GM12878 (cell line): ENCODE measurements around the gene NAALADL2. TPM values are rescaled to one million over a fixed set of nuclear protein-coding genes. Genes with fewer than 3 reads are reported as not detected.

Source experiments
- ATAC-seq: fragments of 200-7000 bp; cut with Tn5 transposase; 3 replicates; pipeline ENCODE4 v1.9.1; 2020; ENCODE audit warnings: mild to moderate bottlenecking, moderate library complexity
- BruUV-seq: library from RNA; stranded (reverse); fragments of 400-500 nt; replicated peaks from 2 replicates; lab custom pipeline; 2021; lab: Mats Ljungman, UMichigan
- CTCF ChIA-PET: fragments of 300-600 bp; sonication (Branson Sonifier 250); formaldehyde crosslinking; extraction: SDS; loops from one replicate; lab custom pipeline; 2021; ENCODE audit warnings: inconsistent platforms; lab: Yijun Ruan, JAX
- POLR2A ChIA-PET: fragments of 350-600 bp; formaldehyde crosslinking; extraction: SDS; loops from one replicate; lab custom pipeline; 2021; ENCODE audit warnings: inconsistent platforms; lab: Charles Lee
- RAD21 ChIA-PET: fragments of 300-600 bp; sonication (Branson Sonifier 250); formaldehyde crosslinking; loops from one replicate; lab custom pipeline; 2023; ENCODE audit warnings: antibody characterized with exemption; ENCODE audit not compliant: unreplicated experiment; lab: Charles Lee
- SMC1A ChIA-PET: fragments of 300-600 bp; sonication (Branson Sonifier 250); formaldehyde crosslinking; loops from one replicate; lab custom pipeline; 2023; ENCODE audit not compliant: unreplicated experiment, uncharacterized antibody; lab: Charles Lee
- DNase-seq: peaks from one replicate; pipeline ENCODE4 v3.0.0-alpha.2; 2011; ENCODE audit warnings: low read depth, low spot score
- FAIRE-seq: peaks from 3 replicates; lab custom pipeline; 2011; peaks lifted over from hg19 to GRCh38; lab: Jason Lieb, UNC
- H2AFZ ChIP-seq: 2 replicates; pipeline ENCODE4 v1.6.0; 2011; ENCODE audit warnings: low read depth, low read length, control low read depth; ENCODE audit not compliant: control insufficient read depth
- H3K27ac ChIP-seq: 2 replicates; pipeline ENCODE4 v1.5.1; 2011; ENCODE audit warnings: control low read depth; ENCODE audit not compliant: control insufficient read depth, insufficient read depth
- H3K27me3 ChIP-seq, 2 experiments: replicated peaks in 1 of 2; 2 replicates each; pipeline versions ENCODE4 v1.6.0 to v1.6.1; 2011; ENCODE audit warnings: low read length in 1 of 2; ENCODE audit not compliant: control insufficient read depth in 2 of 2, insufficient read depth in 2 of 2
- H3K36me3 ChIP-seq, 2 experiments: 2 replicates each; pipeline ENCODE4 v1.5.1; 2011; ENCODE audit warnings: low read length in 1 of 2; ENCODE audit not compliant: control insufficient read depth in 2 of 2, insufficient read depth in 2 of 2
- H3K4me1 ChIP-seq: 2 replicates; pipeline ENCODE4 v1.6.1; 2011; ENCODE audit warnings: mild to moderate bottlenecking, low read length, moderate library complexity, mixed read lengths; ENCODE audit not compliant: control insufficient read depth, insufficient read depth
- H3K4me2 ChIP-seq: 2 replicates; pipeline ENCODE4 v1.6.0; 2011; ENCODE audit warnings: control low read depth; ENCODE audit not compliant: control insufficient read depth, insufficient read depth
- H3K4me3 ChIP-seq: fragments of 200-600 bp; sonication (generic); 2 replicates; pipeline ENCODE4 v1.5.1; 2016
- H3K79me2 ChIP-seq: 2 replicates; pipeline ENCODE4 v1.6.0; 2011; ENCODE audit warnings: low read length; ENCODE audit not compliant: control insufficient read depth, insufficient read depth
- H3K9ac ChIP-seq: 2 replicates; pipeline ENCODE4 v1.8.0; 2011; ENCODE audit warnings: low read length, control low read depth, mixed read lengths; ENCODE audit not compliant: control insufficient read depth, insufficient read depth
- H3K9me3 ChIP-seq: replicated peaks from 3 replicates; pipeline ENCODE4 v1.5.1; 2011; ENCODE audit warnings: mild to moderate bottlenecking, low read length; ENCODE audit not compliant: control insufficient read depth, insufficient read depth
- H4K20me1 ChIP-seq: 2 replicates; pipeline ENCODE4 v1.6.0; 2011; ENCODE audit not compliant: control insufficient read depth, insufficient read depth
- BCL11A ChIP-seq: IDR thresholded peaks from 2 replicates; pipeline ENCODE4 v1.6.1; 2011; ENCODE audit warnings: low read depth, low read length
- BCL3 ChIP-seq: IDR thresholded peaks from 2 replicates; pipeline ENCODE4 v1.6.1; 2011; ENCODE audit warnings: borderline replicate concordance, low read depth, mild to moderate bottlenecking, moderate library complexity, low read length; ENCODE audit not compliant: insufficient read depth, poor library complexity, severe bottlenecking
- BMI1 ChIP-seq: fragments of 450-650 bp; IDR thresholded peaks from 2 replicates; pipeline ENCODE4 v1.6.1; 2016; ENCODE audit warnings: mild to moderate bottlenecking, moderate library complexity, borderline replicate concordance
- ETV6 ChIP-seq, 2 experiments: fragments of 450-650 bp in 1 of 2; IDR thresholded peaks in 1 of 2; conservative IDR thresholded peaks in 1 of 2; 2 replicates each; pipeline ENCODE4 v1.6.1; 2014; ENCODE audit warnings: antibody characterized with exemption in 1 of 2, borderline replicate concordance in 1 of 2, low read depth in 1 of 2, mild to moderate bottlenecking in 1 of 2, moderate library complexity in 1 of 2
- HDAC2 ChIP-seq: fragments of 200-600 bp; sonication (generic); IDR thresholded peaks from 2 replicates; pipeline ENCODE4 v1.6.1; 2017
- IRF5 ChIP-seq: fragments of 450-650 bp; IDR thresholded peaks from 2 replicates; pipeline ENCODE4 v1.6.1; 2017; ENCODE audit warnings: borderline replicate concordance
- MXI1 ChIP-seq: fragments of 150-350 bp; IDR thresholded peaks from 2 replicates; pipeline ENCODE4 v1.6.1; 2011; ENCODE audit warnings: low read depth, mild to moderate bottlenecking, inconsistent platforms, low read length, improper control_type of control experiment
- NBN ChIP-seq: fragments of 450-650 bp; IDR thresholded peaks from 2 replicates; pipeline ENCODE4 v1.6.1; 2016
- POLR2AphosphoS5 ChIP-seq: IDR thresholded peaks from 2 replicates; pipeline ENCODE4 v1.6.1; 2011; ENCODE audit warnings: mild to moderate bottlenecking, low read length, inconsistent platforms
- SIN3A ChIP-seq: IDR thresholded peaks from 2 replicates; pipeline ENCODE4 v1.6.1; 2012; ENCODE audit warnings: low read depth, low read length, improper control_type of control experiment
- SPI1 ChIP-seq: IDR thresholded peaks from 2 replicates; pipeline ENCODE4 v1.6.1; 2011; ENCODE audit warnings: low read depth, mild to moderate bottlenecking, low read length, moderate library complexity, borderline replicate concordance; ENCODE audit not compliant: insufficient read depth
- TAF1 ChIP-seq: IDR thresholded peaks from 2 replicates; pipeline ENCODE4 v1.6.1; 2011; ENCODE audit warnings: mild to moderate bottlenecking, low read depth, low read length, borderline replicate concordance
- TCF3 ChIP-seq: IDR thresholded peaks from 2 replicates; pipeline ENCODE4 v1.6.1; 2012; ENCODE audit warnings: low read depth, mild to moderate bottlenecking, low read length, borderline replicate concordance; ENCODE audit not compliant: insufficient read depth
- WGBS: methylation state at CpG from one replicate; pipeline ENCODE4 v1.1.6; 2016; ENCODE audit warnings: low lambda C conversion rate; ENCODE audit not compliant: insufficient replicate concordance, insufficient coverage; ENCODE audit errors: missing lambda C conversion rate; 5-methylcytosine and 5-hydroxymethylcytosine counted together
- in situ Hi-C: fragments of 300-500 bp; cut with MboI; formaldehyde crosslinking; loops from 9 replicates; pipeline ENCODE4 v1.14.3; 2018; ENCODE audit warnings: mixed read lengths
- intact Hi-C: fragments of 100-400 bp; cut with micrococcal nuclease; formaldehyde crosslinking; loops from one replicate; pipeline ENCODE4 v1.14.2; 2022; ENCODE audit not compliant: unreplicated experiment
- polyA plus RNA-seq, 11 experiments: library from polyadenylated mRNA; depleted of rRNA in 4 of 11; unstranded in 6 of 11; stranded (reverse) in 5 of 11; fragments of >200 nt; fragmentation: Nextera tagmentation in 4 of 11; fragmentation: Illumina TruSeq in 1 of 11; extraction: Ambion mirVana in 4 of 11; extraction: Trizol in 1 of 11; gene quantifications; 1 replicate in 1 of 11; 2 replicates in 10 of 11; pipeline versions ENCODE4 v1.2.1 to v1.2.3, GENCODE V29; 2011 to 2016; ENCODE audit warnings: inconsistent platforms in 2 of 11, missing spikeins in 2 of 11, low read depth in 1 of 11
- total RNA-seq, 4 experiments: library from RNA; depleted of rRNA in 3 of 4; stranded (reverse); fragments of >200 nt in 3 of 4; fragmentation: Illumina TruSeq in 1 of 4; extraction: Trizol in 1 of 4; gene quantifications; 2 replicates each; pipeline versions ENCODE4 v1.2.1 to v1.2.3, GENCODE V29; 2013 to 2021
- TF ChIP-seq, protein P1 (sequence below): IDR thresholded peaks from 2 replicates; pipeline ENCODE4 v1.6.1; 2011; ENCODE audit warnings: low read depth, mild to moderate bottlenecking, low read length, moderate library complexity, borderline replicate concordance; ENCODE audit errors: extremely low read depth

Gene NAALADL2
- total and polyA plus RNA-seq, 10 of the 15 experiments (the other 5 are each of a cell fraction or from before 2014, with no cell fraction given), result 0.06 to 10.8 (median 0.46) TPM

GRCh38 chr3:175094344-175094743 is 235.2 kb downstream of the NAALADL2 start:
- TF ChIP-seq POLR2AphosphoS5, result no peak
- TF ChIP-seq, protein P1, sequence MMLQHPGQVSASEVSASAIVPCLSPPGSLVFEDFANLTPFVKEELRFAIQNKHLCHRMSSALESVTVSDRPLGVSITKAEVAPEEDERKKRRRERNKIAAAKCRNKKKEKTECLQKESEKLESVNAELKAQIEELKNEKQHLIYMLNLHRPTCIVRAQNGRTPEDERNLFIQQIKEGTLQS, result no peak
- Histone ChIP-seq H3K36me3 (no peaks in the 10 kb centered on the region), H3K27me3 (no peaks in the 10 kb centered on the region), H2AFZ (no peak overlapping the region), H3K27ac (no peak overlapping the region), H3K4me2 (no peak overlapping the region), H3K9me3 (no peaks in the 10 kb centered on the region), H3K9ac (no peak overlapping the region), H4K20me1 (no peaks in the 10 kb centered on the region), H3K79me2 (no peaks in the 10 kb centered on the region), H3K4me3 (no peak overlapping the region), H3K4me1 (no peaks in the 10 kb centered on the region)
- RAD21 ChIA-PET, result no interaction called here
- SMC1A ChIA-PET, result no interaction called here
- in situ Hi-C loops (no loop called here), intact Hi-C loops (no loop called here)
- no TSS peak for BruUV-seq
- no peak for ATAC-seq
- POLR2A ChIA-PET, result no interaction called here
- FAIRE-seq, result no peak
- 69% methylated on average over 2 of the region's 2 CpGs for WGBS
- no peak for DNase-seq
- CTCF ChIA-PET, result no interaction called here

DNA sequence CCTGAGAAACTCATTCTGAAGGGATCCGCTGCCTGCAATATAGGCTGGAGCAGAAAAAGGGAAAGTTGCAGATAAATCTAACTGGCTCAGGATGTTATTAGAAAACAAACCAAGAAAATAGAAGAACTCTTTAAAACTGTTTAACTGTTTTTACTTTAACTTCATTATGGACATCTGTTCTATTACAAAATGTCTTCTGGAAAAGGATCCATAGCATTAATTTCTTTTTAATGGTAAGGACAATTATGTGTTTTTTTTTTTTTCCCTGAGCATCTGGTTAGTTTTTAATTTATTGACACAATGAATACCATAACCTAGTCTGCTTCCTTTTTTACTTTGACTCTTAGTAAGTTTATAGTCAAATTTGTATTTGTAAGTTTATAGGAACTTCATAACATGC is 239.5 kb downstream of the NAALADL2 start:
- Histone ChIP-seq H3K4me2 (no peak overlapping the region), H4K20me1 (no peaks in the 10 kb centered on the region), H3K27ac (no peak overlapping the region), H3K9me3 (no peaks in the 10 kb centered on the region), H3K4me3 (no peak overlapping the region), H3K9ac (no peak overlapping the region), H3K79me2 (no peaks in the 10 kb centered on the region), H3K36me3 (no peaks in the 10 kb centered on the region), H3K27me3 (no peaks in the 10 kb centered on the region)
- no TSS peak for BruUV-seq
- ChIA-PET SMC1A (interaction anchor here (1.2 kb wide), 1 partner anchor 13 kb away, joined by 4 read pairs; no protein-coding TSS in a partner anchor), RAD21 (no interaction called here), POLR2A (interaction anchor here (0.7 kb wide), 1 partner anchor 82 kb away, joined by 5 read pairs; no protein-coding TSS in a partner anchor)
- WGBS, result 43% methylated on average over 1 of the region's 1 CpG
- no peak for ATAC-seq
- in situ Hi-C loops (no loop called here), intact Hi-C loops (no loop called here)
- FAIRE-seq, result no peak
- no peak for DNase-seq
- no peak for TF ChIP-seq SIN3A
- no peak for TF ChIP-seq BCL3
- no peak for TF ChIP-seq NBN
- TF ChIP-seq BMI1, result no peak
- TF ChIP-seq MXI1, result no peak
- no peak for TF ChIP-seq IRF5
- TF ChIP-seq HDAC2, result no peak
- no peak for TF ChIP-seq TCF3
- no peak for TF ChIP-seq BCL11A
- TF ChIP-seq SPI1, result no peak
- no peak for TF ChIP-seq ETV6 (conservative IDR thresholded peaks at IDR 0.05 in 1 of 2, IDR thresholded peaks at IDR 0.05 in 1 of 2; ENCODE audit: borderline replicate concordance in 1 of 2, low read depth in 1 of 2)
- no peak for TF ChIP-seq TAF1
- TF ChIP-seq, all 136 proteins: peak for 0
- Histone ChIP-seq H3K4me1 (no peaks in the 10 kb centered on the region), H2AFZ (no peak overlapping the region)
- CTCF ChIA-PET, result no interaction called here
